Thyroid gland (tissue), 4 donors: ENCODE measurements around the gene PYHIN1.

ENCODE experiments used
- CTCF ChIP-seq, 6 experiments: fragments of 200-600 bp in 3 of 6; fragments of 450-650 bp in 3 of 6; sonication (generic) in 3 of 6; IDR thresholded peaks; one replicate each; pipeline ENCODE4 v1.5.1; 2016 to 2019; ENCODE audit warnings: antibody characterized with exemption in 6 of 6, mild to moderate bottlenecking in 2 of 6, inconsistent platforms in 1 of 6, moderate library complexity in 1 of 6
- POLR2A ChIP-seq, 2 donors: fragments of 450-650 bp; IDR thresholded peaks; one replicate each; pipeline ENCODE4 v1.6.1; 2017; ENCODE audit warnings: antibody characterized with exemption in 2 of 2, mild to moderate bottlenecking in 2 of 2, moderate library complexity in 1 of 2

- TF ChIP-seq CTCF (IDR thresholded peaks at IDR 0.05) = no peak
- TF ChIP-seq POLR2A (IDR thresholded peaks at IDR 0.05) = no peak
Observed at GRCh38 chr1:158969855-158970254, 38.5 kb downstream of the PYHIN1 start.
